Chondrocyte (in vitro differentiated cells): ENCODE results near the gene SERPINE3. TPM values are rescaled to one million over a fixed set of nuclear protein-coding genes. Genes with fewer than 3 reads are reported as not detected.

Experiments
- DNase-seq: peaks from one replicate; pipeline ENCODE4 v3.0.0; 2021; ENCODE audit warnings: mixed read lengths, low spot score
- H3K27ac Mint-ChIP-seq: one replicate; pipeline ENCODE4 v1.8.0; 2021; ENCODE audit warnings: mild to moderate bottlenecking, moderate library complexity, mixed read lengths; ENCODE audit not compliant: unreplicated experiment
- H3K27me3 Mint-ChIP-seq: 2 replicates; pipeline ENCODE4 v1.8.0; 2021; ENCODE audit warnings: low read depth, mixed read lengths
- H3K36me3 Mint-ChIP-seq: 2 replicates; pipeline ENCODE4 v1.8.0; 2021; ENCODE audit warnings: low read depth, mixed read lengths
- H3K4me1 Mint-ChIP-seq: 2 replicates; pipeline ENCODE4 v1.8.0; 2021; ENCODE audit warnings: low read depth, mild to moderate bottlenecking, mixed read lengths
- H3K4me3 Mint-ChIP-seq: one replicate; pipeline ENCODE4 v1.8.0; 2021; ENCODE audit warnings: mild to moderate bottlenecking, moderate library complexity, mixed read lengths; ENCODE audit not compliant: unreplicated experiment
- H3K9me3 Mint-ChIP-seq: 2 replicates; pipeline ENCODE4 v1.8.0; 2021; ENCODE audit warnings: low read depth, mixed read lengths
- total RNA-seq: library from RNA; stranded (reverse); gene quantifications from 3 replicates; pipeline ENCODE4 v1.2.1, GENCODE V29; 2021
- TF ChIP-seq, protein P1 (sequence below): fragments of 200-600 bp; sonication (generic); IDR thresholded peaks from 2 replicates; pipeline ENCODE4 v1.5.0; 2021; ENCODE audit warnings: antibody characterized with exemption, mild to moderate bottlenecking, moderate library complexity

SERPINE3 gene
- total RNA-seq, 1 donor from 2014 or later: not detected

DNA sequence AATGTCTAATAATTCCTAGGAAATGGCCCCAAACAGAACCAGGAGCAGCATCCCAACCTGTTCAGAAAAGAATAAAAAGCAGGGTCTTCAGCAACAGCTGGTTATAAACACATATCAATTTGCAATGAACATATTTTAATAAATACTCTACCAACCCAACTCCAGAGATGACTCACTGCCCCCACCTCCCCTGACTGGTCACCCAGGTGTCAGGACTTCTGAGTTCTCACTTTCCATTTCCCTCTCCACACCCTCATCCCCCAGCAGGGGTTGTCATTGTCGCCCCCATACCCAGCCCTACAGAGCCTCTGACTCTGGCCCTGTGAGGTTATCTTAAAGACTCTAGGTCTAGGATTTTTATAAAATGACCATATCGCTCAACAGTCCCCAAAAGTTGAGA is 6.9 kb downstream of the SERPINE3 start:
- no peak for DNase-seq
- H3K27me3 Mint-ChIP-seq: no peaks in the 10 kb centered on the region
- H3K36me3 Mint-ChIP-seq: peaks cover 2% of the 10 kb centered on the region
- no peak overlapping the region for H3K4me3 Mint-ChIP-seq
- TF ChIP-seq, protein P1, sequence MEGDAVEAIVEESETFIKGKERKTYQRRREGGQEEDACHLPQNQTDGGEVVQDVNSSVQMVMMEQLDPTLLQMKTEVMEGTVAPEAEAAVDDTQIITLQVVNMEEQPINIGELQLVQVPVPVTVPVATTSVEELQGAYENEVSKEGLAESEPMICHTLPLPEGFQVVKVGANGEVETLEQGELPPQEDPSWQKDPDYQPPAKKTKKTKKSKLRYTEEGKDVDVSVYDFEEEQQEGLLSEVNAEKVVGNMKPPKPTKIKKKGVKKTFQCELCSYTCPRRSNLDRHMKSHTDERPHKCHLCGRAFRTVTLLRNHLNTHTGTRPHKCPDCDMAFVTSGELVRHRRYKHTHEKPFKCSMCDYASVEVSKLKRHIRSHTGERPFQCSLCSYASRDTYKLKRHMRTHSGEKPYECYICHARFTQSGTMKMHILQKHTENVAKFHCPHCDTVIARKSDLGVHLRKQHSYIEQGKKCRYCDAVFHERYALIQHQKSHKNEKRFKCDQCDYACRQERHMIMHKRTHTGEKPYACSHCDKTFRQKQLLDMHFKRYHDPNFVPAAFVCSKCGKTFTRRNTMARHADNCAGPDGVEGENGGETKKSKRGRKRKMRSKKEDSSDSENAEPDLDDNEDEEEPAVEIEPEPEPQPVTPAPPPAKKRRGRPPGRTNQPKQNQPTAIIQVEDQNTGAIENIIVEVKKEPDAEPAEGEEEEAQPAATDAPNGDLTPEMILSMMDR: no peak
- H3K9me3 Mint-ChIP-seq: no peaks in the 10 kb centered on the region
- no peak overlapping the region for H3K27ac Mint-ChIP-seq
- peaks cover 10% of the 10 kb centered on the region for H3K4me1 Mint-ChIP-seq

DNA sequence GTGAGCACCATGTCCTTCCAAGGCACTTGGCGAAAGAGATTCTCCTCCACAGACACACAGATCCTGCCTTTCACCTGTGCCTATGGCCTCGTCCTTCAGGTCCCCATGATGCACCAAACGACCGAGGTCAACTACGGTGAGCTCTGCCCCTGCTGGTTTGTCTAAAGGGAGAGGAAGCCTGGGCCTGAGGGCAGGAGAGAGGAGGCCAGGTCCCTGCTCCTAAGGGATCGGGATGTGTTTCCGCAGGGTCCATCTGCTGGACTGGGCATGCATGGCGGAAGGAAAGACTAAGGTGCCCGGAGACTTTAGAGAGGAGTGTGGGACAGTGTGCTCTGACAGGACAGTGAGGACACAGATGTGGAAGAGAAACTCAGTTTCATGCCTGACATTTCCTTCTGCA is 7.6 kb downstream of the SERPINE3 start:
- Mint-ChIP-seq H3K9me3 (no peaks in the 10 kb centered on the region), H3K36me3 (peaks cover 2% of the 10 kb centered on the region), H3K4me1 (peaks cover 10% of the 10 kb centered on the region), H3K27me3 (no peaks in the 10 kb centered on the region), H3K4me3 (no peak overlapping the region), H3K27ac (no peak overlapping the region)
- TF ChIP-seq, protein P1: no peak
- no peak for DNase-seq

DNA sequence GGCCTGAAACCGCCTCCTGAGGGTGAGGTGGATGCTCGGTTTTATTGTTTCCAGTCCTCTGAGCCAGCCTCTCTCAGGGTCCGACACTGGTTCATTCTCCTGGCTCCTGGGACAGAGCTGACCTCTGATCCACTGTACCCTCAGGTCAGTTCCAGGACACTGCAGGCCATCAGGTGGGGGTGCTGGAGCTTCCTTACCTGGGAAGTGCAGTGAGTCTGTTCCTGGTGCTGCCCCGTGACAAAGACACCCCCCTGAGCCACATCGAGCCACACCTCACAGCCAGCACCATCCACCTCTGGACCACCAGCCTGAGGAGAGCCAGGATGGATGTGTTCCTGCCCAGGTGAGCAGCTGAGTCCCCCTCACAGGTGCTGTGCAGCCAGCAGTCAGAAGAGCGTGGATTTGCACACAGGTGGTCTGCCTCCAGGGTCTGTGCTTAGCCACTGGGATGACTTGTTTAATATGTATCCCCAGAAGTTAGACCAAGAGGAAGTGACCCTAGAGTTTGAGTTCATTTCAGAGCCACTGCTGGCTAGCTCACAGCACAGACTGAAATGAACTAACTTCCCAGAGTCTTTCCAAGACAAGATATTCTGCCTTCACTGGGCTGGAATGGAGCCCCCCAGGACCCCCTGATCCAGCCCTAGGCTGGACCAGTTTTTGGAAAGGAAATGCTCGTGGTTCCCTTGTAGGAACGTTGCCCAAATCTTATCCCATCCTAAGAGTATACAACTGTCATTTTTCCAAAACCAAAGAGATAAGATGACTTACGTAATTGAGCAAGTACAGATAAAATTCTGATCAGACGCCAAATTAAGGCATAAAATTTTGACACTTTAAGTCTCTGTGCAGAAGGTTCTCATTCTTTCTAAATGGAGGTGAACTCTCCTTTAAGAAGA is 8.8 kb downstream of the SERPINE3 start:
- no peaks in the 10 kb centered on the region for H3K9me3 Mint-ChIP-seq
- TF ChIP-seq, protein P1: no peak
- H3K27ac Mint-ChIP-seq: no peak overlapping the region
- no peak for DNase-seq
- H3K27me3 Mint-ChIP-seq: no peaks in the 10 kb centered on the region
- H3K36me3 Mint-ChIP-seq: peaks cover 2% of the 10 kb centered on the region
- H3K4me3 Mint-ChIP-seq: no peak overlapping the region
- H3K4me1 Mint-ChIP-seq: peaks cover 3% of the 10 kb centered on the region

- Mint-ChIP-seq H3K9me3 (no peaks in the 10 kb centered on the region), H3K36me3 (peaks cover 2% of the 10 kb centered on the region), H3K4me1 (peaks cover 8% of the 10 kb centered on the region), H3K27ac (no peak overlapping the region), H3K27me3 (no peaks in the 10 kb centered on the region), H3K4me3 (no peak overlapping the region)
- no peak for DNase-seq
- TF ChIP-seq, protein P1: no peak
Observed at GRCh38 chr13:51349016-51349415, 9.5 kb downstream of the SERPINE3 start.

DNA sequence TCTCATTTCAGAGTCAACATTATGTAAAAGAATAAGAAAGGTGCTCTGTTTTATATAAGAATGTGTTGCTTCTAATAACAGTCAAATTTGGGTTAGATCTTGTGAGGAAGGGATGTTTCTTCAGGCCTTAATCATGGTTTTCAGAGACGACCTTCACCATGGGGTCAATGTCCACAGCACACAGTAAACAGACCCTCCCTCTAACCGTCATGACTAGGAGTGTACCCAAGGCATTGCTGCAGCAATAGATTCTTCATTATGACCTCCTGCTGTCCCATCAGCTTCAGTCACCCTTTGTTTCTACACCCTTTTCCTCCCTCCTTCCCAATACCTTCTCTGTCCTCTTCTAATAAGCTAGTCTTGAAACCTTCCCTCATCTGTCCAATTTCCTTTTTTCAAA is 15.7 kb downstream of the SERPINE3 start:
- DNase-seq: no peak
- Mint-ChIP-seq H3K27me3 (no peaks in the 10 kb centered on the region), H3K36me3 (peaks cover 1% of the 10 kb centered on the region), H3K4me3 (no peak overlapping the region), H3K9me3 (no peaks in the 10 kb centered on the region), H3K27ac (no peak overlapping the region), H3K4me1 (peaks cover 8% of the 10 kb centered on the region)
- TF ChIP-seq, protein P1: no peak
